Measurements from ENCODE around the gene GRIA1.

GRIA1 gene

GRCh38 chr5:153485641-153486040 lies 4.8 kb upstream of the GRIA1 start:
- Histone ChIP-seq H3K4me1 (ENCODE audit: control insufficient read depth, insufficient read depth, low read depth, low read length) (peaks cover 5% of the 10 kb centered on the region), H3K79me1 (replicated peaks; ENCODE audit: low read length, poor library complexity, severe bottlenecking) (no peaks in the 10 kb centered on the region), H4K8ac (ENCODE audit: low read length) (no peak overlapping the region), H2AFZ (ENCODE audit: low read depth, low read length) (no peak overlapping the region), H3K18ac (ENCODE audit: low read depth in 1 of 2, low read length in 2 of 2) (no peak overlapping the region), H3K4me2 (ENCODE audit: low read length, poor library complexity, severe bottlenecking) (no peak overlapping the region), H3K23ac (ENCODE audit: low read length in 2 of 2) (no peak overlapping the region), H3K27ac (ENCODE audit: low read length, poor library complexity, severe bottlenecking) (no peak overlapping the region), H3K14ac (ENCODE audit: low read length in 2 of 2) (no peak overlapping the region), H4K91ac (ENCODE audit: low read length) (no peak overlapping the region), H3K9ac (ENCODE audit: low read length) (no peak overlapping the region), H2BK15ac (ENCODE audit: low read depth, poor library complexity, severe bottlenecking) (no peak overlapping the region), H2BK120ac (ENCODE audit: low read depth, low read length) (no peak overlapping the region), H3K27me3 (ENCODE audit: control insufficient read depth in 1 of 2, insufficient read depth in 1 of 2, low read length in 2 of 2) (peaks cover 6% of the 10 kb centered on the region in 2 experiments), H2BK12ac (ENCODE audit: low read length in 2 of 2) (no peak overlapping the region), H2AK5ac (ENCODE audit: low read length, severe bottlenecking) (no peak overlapping the region), H3K9me3 (ENCODE audit: control insufficient read depth, low read length) (no peaks in the 10 kb centered on the region), H3K4me3 (ENCODE audit: insufficient read depth in 1 of 2, low read depth in 1 of 2, low read length in 2 of 2) (no peak overlapping the region), H3K36me3 (ENCODE audit: control insufficient read depth in 1 of 2, insufficient read depth in 2 of 2, low read depth in 1 of 2, low read length in 2 of 2) (no peaks in the 10 kb centered on the region), H2BK5ac (ENCODE audit: low read depth, low read length, poor library complexity, severe bottlenecking) (no peak overlapping the region), H3K4ac (ENCODE audit: low read depth in 1 of 2, low read length in 2 of 2) (no peak overlapping the region)
- 92% methylated on average over 2 of the region's 2 CpGs for WGBS
- no peak for DNase-seq

- Histone ChIP-seq H3K36me3 (ENCODE audit: control insufficient read depth in 1 of 2, insufficient read depth in 2 of 2, low read depth in 1 of 2, low read length in 2 of 2) (no peaks in the 10 kb centered on the region), H2BK120ac (ENCODE audit: low read depth, low read length) (no peak overlapping the region), H2BK12ac (ENCODE audit: low read length in 2 of 2) (no peak overlapping the region), H2AFZ (ENCODE audit: low read depth, low read length) (no peak overlapping the region), H2AK5ac (ENCODE audit: low read length, severe bottlenecking) (no peak overlapping the region), H3K4me1 (ENCODE audit: control insufficient read depth, insufficient read depth, low read depth, low read length) (peaks cover 5% of the 10 kb centered on the region), H2BK15ac (ENCODE audit: low read depth, poor library complexity, severe bottlenecking) (no peak overlapping the region), H3K27me3 (ENCODE audit: control insufficient read depth in 1 of 2, insufficient read depth in 1 of 2, low read length in 2 of 2) (peaks cover 10 to 17% of the 10 kb centered on the region in 2 experiments), H3K79me1 (replicated peaks; ENCODE audit: low read length, poor library complexity, severe bottlenecking) (no peaks in the 10 kb centered on the region), H3K18ac (ENCODE audit: low read depth in 1 of 2, low read length in 2 of 2) (no peak overlapping the region), H4K91ac (ENCODE audit: low read length) (no peak overlapping the region), H4K8ac (ENCODE audit: low read length) (no peak overlapping the region), H3K9me3 (ENCODE audit: control insufficient read depth, low read length) (no peaks in the 10 kb centered on the region), H3K27ac (ENCODE audit: low read length, poor library complexity, severe bottlenecking) (no peak overlapping the region), H3K4ac (ENCODE audit: low read depth in 1 of 2, low read length in 2 of 2) (no peak overlapping the region), H3K9ac (ENCODE audit: low read length) (no peak overlapping the region), H3K14ac (ENCODE audit: low read length in 2 of 2) (no peak overlapping the region), H3K23ac (ENCODE audit: low read length in 2 of 2) (no peak overlapping the region), H3K4me2 (ENCODE audit: low read length, poor library complexity, severe bottlenecking) (no peak overlapping the region), H2BK5ac (ENCODE audit: low read depth, low read length, poor library complexity, severe bottlenecking) (no peak overlapping the region), H3K4me3 (ENCODE audit: insufficient read depth in 1 of 2, low read depth in 1 of 2, low read length in 2 of 2) (no peak overlapping the region)
- WGBS: 81% methylated on average over 2 of the region's 2 CpGs
- DNase-seq: no peak
Observed at GRCh38 chr5:153486771-153487170, 3.7 kb upstream of the GRIA1 start.

- no peaks in the 10 kb centered on the region for H3K36me3 ChIP-seq (ENCODE audit: control insufficient read depth in 1 of 2, insufficient read depth in 2 of 2, low read depth in 1 of 2, low read length in 2 of 2)
- H2AK5ac ChIP-seq (ENCODE audit: low read length, severe bottlenecking): no peak overlapping the region
- H3K4me3 ChIP-seq (ENCODE audit: insufficient read depth in 1 of 2, low read depth in 1 of 2, low read length in 2 of 2): no peak overlapping the region
- no peak overlapping the region for H4K8ac ChIP-seq (ENCODE audit: low read length)
- H4K91ac ChIP-seq (ENCODE audit: low read length): no peak overlapping the region
- no peak overlapping the region for H2BK12ac ChIP-seq (ENCODE audit: low read length in 2 of 2)
- no peak overlapping the region for H3K9ac ChIP-seq (ENCODE audit: low read length)
- peaks cover 5% of the 10 kb centered on the region for H3K4me1 ChIP-seq (ENCODE audit: control insufficient read depth, insufficient read depth, low read depth, low read length)
- H2AFZ ChIP-seq (ENCODE audit: low read depth, low read length): no peak overlapping the region
- no peak overlapping the region for H2BK120ac ChIP-seq (ENCODE audit: low read depth, low read length)
- H3K14ac ChIP-seq (ENCODE audit: low read length in 2 of 2): no peak overlapping the region
- no peak overlapping the region for H2BK15ac ChIP-seq (ENCODE audit: low read depth, poor library complexity, severe bottlenecking)
- peak; percentile 44 for DNase-seq
- H3K4me2 ChIP-seq (ENCODE audit: low read length, poor library complexity, severe bottlenecking): no peak overlapping the region
- 93% methylated on average over 1 of the region's 3 CpGs for WGBS
- no peaks in the 10 kb centered on the region for H3K79me1 ChIP-seq (replicated peaks; ENCODE audit: low read length, poor library complexity, severe bottlenecking)
- no peaks in the 10 kb centered on the region for H3K9me3 ChIP-seq (ENCODE audit: control insufficient read depth, low read length)
- H2BK5ac ChIP-seq (ENCODE audit: low read depth, low read length, poor library complexity, severe bottlenecking): no peak overlapping the region
- peaks cover 10 to 22% of the 10 kb centered on the region in 2 experiments for H3K27me3 ChIP-seq (ENCODE audit: control insufficient read depth in 1 of 2, insufficient read depth in 1 of 2, low read length in 2 of 2)
- H3K23ac ChIP-seq (ENCODE audit: low read length in 2 of 2): no peak overlapping the region
- no peak overlapping the region for H3K4ac ChIP-seq (ENCODE audit: low read depth in 1 of 2, low read length in 2 of 2)
- H3K18ac ChIP-seq (ENCODE audit: low read depth in 1 of 2, low read length in 2 of 2): no peak overlapping the region
- H3K27ac ChIP-seq (ENCODE audit: low read length, poor library complexity, severe bottlenecking): no peak overlapping the region
Observed at GRCh38 chr5:153489611-153490010, 859 bp upstream of the GRIA1 start.

- Histone ChIP-seq H3K14ac (ENCODE audit: low read length in 2 of 2) (peak overlapping the region in 1 of 2 experiments; percentile 26), H2BK12ac (ENCODE audit: low read length in 2 of 2) (peak overlapping the region; percentile 20 to 83), H4K8ac (ENCODE audit: low read length) (peak overlapping the region; percentile 29), H2BK15ac (ENCODE audit: low read depth, poor library complexity, severe bottlenecking) (peak overlapping the region; percentile 98), H3K79me1 (replicated peaks; ENCODE audit: low read length, poor library complexity, severe bottlenecking) (no peaks in the 10 kb centered on the region), H4K91ac (ENCODE audit: low read length) (peak overlapping the region; percentile 19), H3K27me3 (ENCODE audit: control insufficient read depth in 1 of 2, insufficient read depth in 1 of 2, low read length in 2 of 2) (peaks cover 10 to 22% of the 10 kb centered on the region in 2 experiments), H3K9me3 (ENCODE audit: control insufficient read depth, low read length) (no peaks in the 10 kb centered on the region), H3K23ac (ENCODE audit: low read length in 2 of 2) (no peak overlapping the region), H3K9ac (ENCODE audit: low read length) (peak overlapping the region; percentile 57), H2BK5ac (ENCODE audit: low read depth, low read length, poor library complexity, severe bottlenecking) (no peak overlapping the region), H2AFZ (ENCODE audit: low read depth, low read length) (peak overlapping the region; percentile 79), H3K4me1 (ENCODE audit: control insufficient read depth, insufficient read depth, low read depth, low read length) (peaks cover 5% of the 10 kb centered on the region), H3K4me3 (ENCODE audit: insufficient read depth in 1 of 2, low read depth in 1 of 2, low read length in 2 of 2) (peak overlapping the region in 1 of 2 experiments; percentile 74), H3K36me3 (ENCODE audit: control insufficient read depth in 1 of 2, insufficient read depth in 2 of 2, low read depth in 1 of 2, low read length in 2 of 2) (no peaks in the 10 kb centered on the region), H3K18ac (ENCODE audit: low read depth in 1 of 2, low read length in 2 of 2) (peak overlapping the region; percentile 16 to 23), H3K4ac (ENCODE audit: low read depth in 1 of 2, low read length in 2 of 2) (peak overlapping the region; percentile 4 to 36), H2BK120ac (ENCODE audit: low read depth, low read length) (peak overlapping the region; percentile 59), H3K27ac (ENCODE audit: low read length, poor library complexity, severe bottlenecking) (no peak overlapping the region), H3K4me2 (ENCODE audit: low read length, poor library complexity, severe bottlenecking) (peak overlapping the region; percentile 66), H2AK5ac (ENCODE audit: low read length, severe bottlenecking) (no peak overlapping the region)
- no peak for DNase-seq
- WGBS: 41% methylated on average over 10 of the region's 14 CpGs
Observed at GRCh38 chr5:153491038-153491744, 721 bp downstream of the GRIA1 start.
